ENCODE measurements around the gene C9orf50. TPM values are rescaled to one million over a fixed set of nuclear protein-coding genes. Genes with fewer than 3 reads are reported as not detected.

The C9orf50 gene
- polyA plus RNA-seq, 2 of the 4 experiments (the other 2 are of a cell fraction) = 0.05 to 0.10 TPM

DNA sequence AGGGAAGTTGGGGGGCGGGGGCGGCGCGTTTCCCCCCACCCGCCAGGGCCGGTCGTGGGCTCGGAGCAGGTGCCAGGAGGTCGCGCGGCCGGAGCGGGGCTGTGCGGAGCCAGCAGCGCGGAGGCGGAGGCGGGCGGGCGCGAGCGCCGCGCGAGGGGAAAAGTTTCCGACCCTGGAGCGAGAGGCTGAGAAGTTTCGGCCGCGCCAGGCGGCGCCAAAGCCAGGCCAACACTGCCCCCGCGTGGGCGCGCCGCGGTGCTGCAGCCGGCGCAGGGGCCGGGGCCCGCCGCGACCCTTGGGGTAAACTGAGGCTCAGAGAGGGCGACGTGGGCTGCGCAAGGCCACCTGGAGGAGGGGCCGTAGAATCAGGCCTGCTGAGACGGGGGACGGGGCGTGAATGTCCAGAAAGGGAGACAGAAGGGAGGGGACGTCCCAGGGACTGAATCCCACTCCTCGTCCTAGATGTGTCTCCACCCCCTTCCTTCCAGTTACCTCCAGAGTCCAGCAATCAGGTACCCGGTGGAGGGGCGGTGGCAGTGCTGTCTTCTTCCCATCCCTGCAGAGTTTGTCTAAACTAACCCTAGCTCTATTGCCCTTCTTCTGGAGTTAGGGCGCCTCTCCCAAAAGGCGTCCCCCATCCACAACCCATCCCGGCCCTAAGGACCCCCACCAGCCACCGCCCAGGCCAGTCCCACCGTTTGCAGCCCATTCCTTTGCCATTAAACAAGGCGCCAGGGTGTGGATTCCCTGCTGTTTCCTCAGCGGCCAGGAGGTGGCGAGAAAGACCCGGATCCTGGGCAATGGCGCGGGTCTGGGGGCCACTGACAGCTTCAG, 10.2 kb downstream of the C9orf50 start (continued):
- TF ChIP-seq RAD21 (conservative IDR thresholded peaks at IDR 0.05 in 1 of 2, IDR thresholded peaks at IDR 0.05 in 1 of 2) = peak; percentile 87 to 99
- no peak for TF ChIP-seq NFE2L2 (conservative IDR thresholded peaks at IDR 0.05; ENCODE audit: low read length)
- no peak for TF ChIP-seq HOXB13 (CRISPR knock-in tag; IDR thresholded peaks at IDR 0.05; ENCODE audit: low read depth)
- no peak for TF ChIP-seq ESRRA (IDR thresholded peaks at IDR 0.05; ENCODE audit: borderline replicate concordance, low read length)
- TF ChIP-seq, protein P1, sequence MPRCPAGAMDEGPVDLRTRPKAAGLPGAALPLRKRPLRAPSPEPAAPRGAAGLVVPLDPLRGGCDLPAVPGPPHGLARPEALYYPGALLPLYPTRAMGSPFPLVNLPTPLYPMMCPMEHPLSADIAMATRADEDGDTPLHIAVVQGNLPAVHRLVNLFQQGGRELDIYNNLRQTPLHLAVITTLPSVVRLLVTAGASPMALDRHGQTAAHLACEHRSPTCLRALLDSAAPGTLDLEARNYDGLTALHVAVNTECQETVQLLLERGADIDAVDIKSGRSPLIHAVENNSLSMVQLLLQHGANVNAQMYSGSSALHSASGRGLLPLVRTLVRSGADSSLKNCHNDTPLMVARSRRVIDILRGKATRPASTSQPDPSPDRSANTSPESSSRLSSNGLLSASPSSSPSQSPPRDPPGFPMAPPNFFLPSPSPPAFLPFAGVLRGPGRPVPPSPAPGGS (IDR thresholded peaks at IDR 0.05) = no peak

DNA sequence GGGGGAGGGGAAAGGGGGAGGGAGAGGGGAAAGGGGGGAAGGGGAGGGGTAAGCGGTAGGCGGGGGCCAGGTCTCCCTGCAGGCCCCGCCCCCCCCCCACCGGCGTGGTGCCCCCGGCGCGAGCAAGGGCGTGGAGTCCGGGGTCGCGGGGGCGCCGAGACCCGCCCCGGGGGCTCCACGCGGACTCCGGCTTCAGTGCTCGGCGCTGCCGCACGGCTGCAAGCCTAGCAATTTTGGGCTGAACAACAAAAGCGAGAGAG, 10.8 kb downstream of the C9orf50 start:
- Histone ChIP-seq H3K4me1 (peaks cover 62% of the 10 kb centered on the region), H3K9me3 (no peaks in the 10 kb centered on the region), H3K4me2 (peak overlapping the region; percentile 83), H3K4me3 (peak overlapping the region; percentile 55), H3K27ac (peak overlapping the region; percentile 100)
- FAIRE-seq = no peak
- CTCF ChIA-PET = interaction anchor here (13.5 to 23.2 kb wide), 2 partner anchors 13 to 474 kb away, joined by 177 to 653 read pairs; partner anchors contain the start of genes C9orf50 and NTMT1
- no peak for ATAC-seq
- POLR2A ChIA-PET = no interaction called here
- WGBS (ENCODE audit: missing lambda C conversion rate) = no CpG with 5 or more reads among the region's 24 CpGs
- no peak for DNase-seq (ENCODE audit: low read depth in 1 of 2, low spot score in 1 of 2)
- TF ChIP-seq SREBF2 (IDR thresholded peaks at IDR 0.05) (no peak), HOXB5 (CRISPR knock-in tag; IDR thresholded peaks at IDR 0.05) (no peak), HOXA7 (CRISPR knock-in tag; IDR thresholded peaks at IDR 0.05) (no peak), JUN (IDR thresholded peaks at IDR 0.05) (no peak; a peak in 3 of 5 replicates), PHF8 (IDR thresholded peaks at IDR 0.05; ENCODE audit: borderline replicate concordance, low read depth) (no peak), CBX2 (IDR thresholded peaks at IDR 0.05; ENCODE audit: borderline replicate concordance, low read depth) (no peak), CHD2 (IDR thresholded peaks at IDR 0.05; ENCODE audit: low read length, partially characterized antibody) (no peak)
- TF ChIP-seq, protein P2, sequence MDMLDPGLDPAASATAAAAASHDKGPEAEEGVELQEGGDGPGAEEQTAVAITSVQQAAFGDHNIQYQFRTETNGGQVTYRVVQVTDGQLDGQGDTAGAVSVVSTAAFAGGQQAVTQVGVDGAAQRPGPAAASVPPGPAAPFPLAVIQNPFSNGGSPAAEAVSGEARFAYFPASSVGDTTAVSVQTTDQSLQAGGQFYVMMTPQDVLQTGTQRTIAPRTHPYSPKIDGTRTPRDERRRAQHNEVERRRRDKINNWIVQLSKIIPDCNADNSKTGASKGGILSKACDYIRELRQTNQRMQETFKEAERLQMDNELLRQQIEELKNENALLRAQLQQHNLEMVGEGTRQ (IDR thresholded peaks at IDR 0.05) = no peak
- TF ChIP-seq, protein P3, sequence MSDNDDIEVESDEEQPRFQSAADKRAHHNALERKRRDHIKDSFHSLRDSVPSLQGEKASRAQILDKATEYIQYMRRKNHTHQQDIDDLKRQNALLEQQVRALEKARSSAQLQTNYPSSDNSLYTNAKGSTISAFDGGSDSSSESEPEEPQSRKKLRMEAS (IDR thresholded peaks at IDR 0.05) = no peak
- TF ChIP-seq, protein P4, sequence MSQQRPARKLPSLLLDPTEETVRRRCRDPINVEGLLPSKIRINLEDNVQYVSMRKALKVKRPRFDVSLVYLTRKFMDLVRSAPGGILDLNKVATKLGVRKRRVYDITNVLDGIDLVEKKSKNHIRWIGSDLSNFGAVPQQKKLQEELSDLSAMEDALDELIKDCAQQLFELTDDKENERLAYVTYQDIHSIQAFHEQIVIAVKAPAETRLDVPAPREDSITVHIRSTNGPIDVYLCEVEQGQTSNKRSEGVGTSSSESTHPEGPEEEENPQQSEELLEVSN (IDR thresholded peaks at IDR 0.05; ENCODE audit: borderline replicate concordance, low read depth) = no peak
- TF ChIP-seq, protein P5, sequence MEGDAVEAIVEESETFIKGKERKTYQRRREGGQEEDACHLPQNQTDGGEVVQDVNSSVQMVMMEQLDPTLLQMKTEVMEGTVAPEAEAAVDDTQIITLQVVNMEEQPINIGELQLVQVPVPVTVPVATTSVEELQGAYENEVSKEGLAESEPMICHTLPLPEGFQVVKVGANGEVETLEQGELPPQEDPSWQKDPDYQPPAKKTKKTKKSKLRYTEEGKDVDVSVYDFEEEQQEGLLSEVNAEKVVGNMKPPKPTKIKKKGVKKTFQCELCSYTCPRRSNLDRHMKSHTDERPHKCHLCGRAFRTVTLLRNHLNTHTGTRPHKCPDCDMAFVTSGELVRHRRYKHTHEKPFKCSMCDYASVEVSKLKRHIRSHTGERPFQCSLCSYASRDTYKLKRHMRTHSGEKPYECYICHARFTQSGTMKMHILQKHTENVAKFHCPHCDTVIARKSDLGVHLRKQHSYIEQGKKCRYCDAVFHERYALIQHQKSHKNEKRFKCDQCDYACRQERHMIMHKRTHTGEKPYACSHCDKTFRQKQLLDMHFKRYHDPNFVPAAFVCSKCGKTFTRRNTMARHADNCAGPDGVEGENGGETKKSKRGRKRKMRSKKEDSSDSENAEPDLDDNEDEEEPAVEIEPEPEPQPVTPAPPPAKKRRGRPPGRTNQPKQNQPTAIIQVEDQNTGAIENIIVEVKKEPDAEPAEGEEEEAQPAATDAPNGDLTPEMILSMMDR (IDR thresholded peaks at IDR 0.05) = no peak

DNA sequence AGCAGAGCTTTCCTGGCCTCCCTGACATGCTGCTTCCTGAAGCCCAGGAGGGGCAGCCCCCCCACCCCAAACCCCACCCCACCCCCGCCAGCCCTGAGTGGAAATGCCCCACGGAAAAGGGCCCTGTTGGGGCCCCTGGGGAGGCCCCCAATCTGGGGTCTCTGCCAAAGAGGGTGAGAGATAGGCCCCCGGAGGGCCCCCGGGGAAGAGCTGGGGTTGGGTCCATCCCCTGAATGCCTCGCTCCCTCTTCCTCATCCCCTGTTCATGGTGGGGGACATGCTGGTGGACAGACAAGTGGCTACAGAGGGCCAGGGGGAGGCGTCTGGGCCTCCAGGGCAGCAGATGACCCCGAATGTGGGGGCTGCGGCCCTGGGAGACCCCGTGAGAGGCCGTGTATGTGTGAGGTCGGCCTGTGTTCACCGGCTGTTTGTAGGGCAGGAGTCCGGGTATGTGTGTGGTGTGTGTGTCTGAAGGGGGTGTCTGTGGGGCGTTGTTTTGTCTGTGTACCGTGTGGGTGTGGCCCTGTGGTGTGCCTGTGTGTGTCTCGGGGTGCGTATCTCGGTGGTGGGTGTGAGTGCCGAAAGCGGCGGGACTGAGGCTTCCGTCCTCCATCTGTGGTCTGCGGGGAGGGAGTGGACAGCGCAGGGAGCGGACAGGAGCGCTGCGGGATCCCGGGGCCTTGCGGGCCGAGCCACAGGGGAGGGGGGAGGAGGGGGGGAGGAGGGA, 11.3 kb downstream of the C9orf50 start:
- peak; percentile 41 to 43 for ATAC-seq
- 5% methylated on average over 11 of the region's 30 CpGs for WGBS (ENCODE audit: missing lambda C conversion rate)
- H3K4me1 ChIP-seq = peaks cover 66% of the 10 kb centered on the region
- peak; percentile 85 to 86 for DNase-seq (ENCODE audit: low read depth in 1 of 2, low spot score in 1 of 2)
- peak overlapping the region; percentile 83 for H3K4me2 ChIP-seq
- TF ChIP-seq EP300 (IDR thresholded peaks at IDR 0.05) = peak in 1 of 2 experiments; percentile 29; a peak in 1 of 5 replicates
- TF ChIP-seq, protein P3 (IDR thresholded peaks at IDR 0.05) = 0 out of 2 replicates have a peak, but pooled peaks have one; percentile 8
- TF ChIP-seq PHF8 (IDR thresholded peaks at IDR 0.05; ENCODE audit: borderline replicate concordance, low read depth) = no peak
- TF ChIP-seq JUN (IDR thresholded peaks at IDR 0.05) = peak in 1 of 2 experiments; percentile 9; a peak in 1 of 5 replicates
- no peak for TF ChIP-seq CBX8 (IDR thresholded peaks at IDR 0.05)
- TF ChIP-seq, protein P6, sequence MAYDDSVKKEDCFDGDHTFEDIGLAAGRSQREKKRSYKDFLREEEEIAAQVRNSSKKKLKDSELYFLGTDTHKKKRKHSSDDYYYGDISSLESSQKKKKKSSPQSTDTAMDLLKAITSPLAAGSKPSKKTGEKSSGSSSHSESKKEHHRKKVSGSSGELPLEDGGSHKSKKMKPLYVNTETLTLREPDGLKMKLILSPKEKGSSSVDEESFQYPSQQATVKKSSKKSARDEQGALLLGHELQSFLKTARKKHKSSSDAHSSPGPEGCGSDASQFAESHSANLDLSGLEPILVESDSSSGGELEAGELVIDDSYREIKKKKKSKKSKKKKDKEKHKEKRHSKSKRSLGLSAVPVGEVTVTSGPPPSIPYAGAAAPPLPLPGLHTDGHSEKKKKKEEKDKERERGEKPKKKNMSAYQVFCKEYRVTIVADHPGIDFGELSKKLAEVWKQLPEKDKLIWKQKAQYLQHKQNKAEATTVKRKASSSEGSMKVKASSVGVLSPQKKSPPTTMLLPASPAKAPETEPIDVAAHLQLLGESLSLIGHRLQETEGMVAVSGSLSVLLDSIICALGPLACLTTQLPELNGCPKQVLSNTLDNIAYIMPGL (CRISPR knock-in tag; IDR thresholded peaks at IDR 0.05; ENCODE audit: borderline replicate concordance) = no peak
- no peak for TF ChIP-seq CBX2 (IDR thresholded peaks at IDR 0.05; ENCODE audit: borderline replicate concordance, low read depth)
- no peak for TF ChIP-seq RARB (CRISPR knock-in tag; IDR thresholded peaks at IDR 0.05)
- TF ChIP-seq, protein P7, sequence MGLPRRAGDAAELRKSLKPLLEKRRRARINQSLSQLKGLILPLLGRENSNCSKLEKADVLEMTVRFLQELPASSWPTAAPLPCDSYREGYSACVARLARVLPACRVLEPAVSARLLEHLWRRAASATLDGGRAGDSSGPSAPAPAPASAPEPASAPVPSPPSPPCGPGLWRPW (IDR thresholded peaks at IDR 0.05) = no peak
- 0 out of 2 replicates have a peak, but pooled peaks have one; percentile 19 for TF ChIP-seq MYC (IDR thresholded peaks at IDR 0.05; ENCODE audit: borderline replicate concordance, low read length)
- TF ChIP-seq POLR2A (IDR thresholded peaks at IDR 0.05; ENCODE audit: low read length) = peak; percentile 42; the same call in 1 of the 2 replicates
- H3K9me3 ChIP-seq = no peaks in the 10 kb centered on the region
- ChIA-PET CTCF (interaction anchor here (0.7 to 23.2 kb wide), 14 partner anchors 12 to 474 kb away, joined by 3 to 653 read pairs (median 6); partner anchors contain the start of genes C9orf50 and NTMT1), POLR2A (interaction anchor here (0.6 to 2.8 kb wide), 14 partner anchors 12 to 496 kb away, joined by 3 to 22 read pairs (median 11); partner anchors contain the start of gene IER5L)
- FAIRE-seq = no peak
- peak overlapping the region; percentile 55 for H3K4me3 ChIP-seq
- peak overlapping the region; percentile 100 for H3K27ac ChIP-seq

Data from A549 (cell line).